CD14-positive monocyte (primary cell): Measurements from ENCODE around the gene MYL4. TPM values are rescaled to one million over a fixed set of nuclear protein-coding genes. Genes with fewer than 3 reads are reported as not detected.
"Not testable (repeated sequence)": the region's sequence is repeated elsewhere in the genome, so short reads cannot be mapped to it uniquely, and the experiment has no call there.

ENCODE experiments used
- DNase-seq, 3 donors: peaks; one replicate each; pipeline ENCODE4 v3.0.0-alpha.2; 2011 to 2022
- H2AFZ ChIP-seq: 2 replicates; pipeline ENCODE4 v1.6.0; 2012; ENCODE audit warnings: mild to moderate bottlenecking, low read depth, low read length, inconsistent platforms; ENCODE audit not compliant: insufficient read depth, poor library complexity, severe bottlenecking
- H3K27ac ChIP-seq, 2 donors: 1 replicate in 1 of 2; 2 replicates in 1 of 2; pipeline ENCODE4 v1.5.1; 2012 to 2013; ENCODE audit warnings: low read length in 2 of 2, control low read depth in 1 of 2, inconsistent platforms in 1 of 2, low read depth in 1 of 2, mild to moderate bottlenecking in 1 of 2
- H3K27me3 ChIP-seq, 2 donors: one replicate each; pipeline versions ENCODE4 v1.6.0 to v1.6.1; 2011 to 2013; ENCODE audit warnings: low read length in 2 of 2; ENCODE audit not compliant: control insufficient read depth in 2 of 2, insufficient read depth in 2 of 2
- H3K36me3 ChIP-seq, 2 donors: replicated peaks in 1 of 2; 1 replicate in 1 of 2; 2 replicates in 1 of 2; pipeline versions ENCODE4 v1.5.1 to v1.6.1; 2012 to 2013; ENCODE audit warnings: low read length in 2 of 2, control low read depth in 1 of 2, inconsistent platforms in 1 of 2, mild to moderate bottlenecking in 1 of 2; ENCODE audit not compliant: insufficient read depth in 2 of 2, control insufficient read depth in 1 of 2
- H3K4me1 ChIP-seq, 2 donors: 1 replicate in 1 of 2; 2 replicates in 1 of 2; pipeline versions ENCODE4 v1.5.1 to v1.6.1; 2012 to 2013; ENCODE audit warnings: low read length in 2 of 2, control low read depth in 1 of 2, inconsistent platforms in 1 of 2, mild to moderate bottlenecking in 1 of 2, moderate library complexity in 1 of 2; ENCODE audit not compliant: insufficient read depth in 2 of 2, control insufficient read depth in 1 of 2
- H3K4me2 ChIP-seq: replicated peaks from 2 replicates; pipeline ENCODE3; 2012; ENCODE audit warnings: low read length, moderate library complexity, mild to moderate bottlenecking; ENCODE audit not compliant: poor library complexity, severe bottlenecking; ENCODE audit errors: extremely low read depth
- H3K4me3 ChIP-seq, 3 experiments: fragments of 200-600 bp in 1 of 3; sonication (generic) in 1 of 3; replicated peaks in 1 of 3; 1 replicate in 2 of 3; 2 replicates in 1 of 3; pipeline ENCODE4 v1.5.1; 2011 to 2013; ENCODE audit warnings: low read length in 3 of 3, mild to moderate bottlenecking in 3 of 3, control low read depth in 2 of 3, low read depth in 2 of 3, inconsistent platforms in 1 of 3, moderate library complexity in 1 of 3
- H3K79me2 ChIP-seq: 2 replicates; pipeline ENCODE4 v1.6.0; 2012; ENCODE audit warnings: mild to moderate bottlenecking, control low read depth, inconsistent platforms, low read length, moderate library complexity; ENCODE audit not compliant: insufficient read depth
- H3K9ac ChIP-seq: 2 replicates; pipeline ENCODE4 v1.6.0; 2017; ENCODE audit warnings: low read length, mild to moderate bottlenecking; ENCODE audit not compliant: insufficient read depth, poor library complexity, severe bottlenecking
- H3K9me3 ChIP-seq, 2 donors: replicated peaks in 1 of 2; 1 replicate in 1 of 2; 2 replicates in 1 of 2; pipeline versions ENCODE4 v1.5.1 to v1.6.1; 2012 to 2013; ENCODE audit warnings: low read length in 2 of 2, control low read depth in 1 of 2; ENCODE audit not compliant: control insufficient read depth in 1 of 2, insufficient read depth in 1 of 2
- H4K20me1 ChIP-seq: 2 replicates; pipeline ENCODE4 v1.6.0; 2012; ENCODE audit warnings: mild to moderate bottlenecking, low read length, control low read depth, moderate library complexity; ENCODE audit not compliant: insufficient read depth
- H3K27ac Mint-ChIP-seq, 7 donors: one replicate each; pipeline ENCODE4 v1.8.0; 2020; ENCODE audit warnings: mild to moderate bottlenecking in 7 of 7, mixed read lengths in 7 of 7, moderate library complexity in 6 of 7, inconsistent platforms in 2 of 7
- H3K27me3 Mint-ChIP-seq, 3 donors: one replicate each; pipeline ENCODE4 v1.8.0; 2021 to 2022; ENCODE audit warnings: low read depth in 3 of 3, mild to moderate bottlenecking in 3 of 3, mixed read lengths in 3 of 3, moderate library complexity in 3 of 3, inconsistent platforms in 1 of 3
- H3K36me3 Mint-ChIP-seq, 2 donors: one replicate each; pipeline ENCODE4 v1.8.0; 2020; ENCODE audit warnings: mixed read lengths in 2 of 2, inconsistent platforms in 1 of 2, mild to moderate bottlenecking in 1 of 2
- H3K4me1 Mint-ChIP-seq: one replicate; pipeline ENCODE4 v1.8.0; 2020; ENCODE audit warnings: mild to moderate bottlenecking, mixed read lengths
- H3K4me3 Mint-ChIP-seq, 2 donors: one replicate each; pipeline ENCODE4 v1.8.0; 2020; ENCODE audit warnings: mild to moderate bottlenecking in 2 of 2, mixed read lengths in 2 of 2, moderate library complexity in 1 of 2
- H3K9me3 Mint-ChIP-seq, 7 donors: one replicate each; pipeline ENCODE4 v1.8.0; 2020 to 2022; ENCODE audit warnings: mixed read lengths in 7 of 7, mild to moderate bottlenecking in 6 of 7, moderate library complexity in 6 of 7, inconsistent platforms in 2 of 7
- WGBS: methylation state at CpG from one replicate; pipeline ENCODE4 v1.1.5; 2013; ENCODE audit warnings: missing lambda C conversion rate; ENCODE audit not compliant: insufficient coverage; 5-methylcytosine and 5-hydroxymethylcytosine counted together
- intact Hi-C, 2 donors: fragments of 100-400 bp; cut with micrococcal nuclease; formaldehyde crosslinking; loops; one replicate each; pipeline versions ENCODE4 v1.15.0 to v1.15.1; 2023
- polyA plus RNA-seq, 3 donors: library from polyadenylated mRNA; depleted of rRNA in 1 of 3; unstranded in 2 of 3; stranded (reverse) in 1 of 3; fragments of 300-500 nt in 2 of 3; fragments of >200 nt in 1 of 3; fragmentation: Illumina TruSeq in 2 of 3; gene quantifications; 1 replicate in 2 of 3; 2 replicates in 1 of 3; pipeline ENCODE4 v1.2.3, GENCODE V29; 2012 to 2021
- TF ChIP-seq, protein P1 (sequence below): fragments of 200-600 bp; IDR thresholded peaks from one replicate; pipeline ENCODE4 v1.8.0; 2022; ENCODE audit warnings: antibody characterized with exemption, mild to moderate bottlenecking

The MYL4 gene
- polyA plus RNA-seq, 3 donors: 0.43 TPM; not detected in 2

- Mint-ChIP-seq H3K4me1 (peaks cover 18% of the 10 kb centered on the region), H3K4me3 (no peak overlapping the region), H3K9me3 (peaks cover 0 to 4% (median 2%) of the 10 kb centered on the region in 7 donors), H3K36me3 (peaks cover 43 to 67% of the 10 kb centered on the region in 2 donors), H3K27me3 (no peaks in the 10 kb centered on the region), H3K27ac (peak overlapping the region in 1 of 7 donors; percentile 18)
- intact Hi-C loops: no loop called here
- no CpG with 5 or more reads among the region's 2 CpGs for WGBS
- peaks cover 5 to 16% of the 10 kb centered on the region in 2 donors for H3K4me1 ChIP-seq
- no peak overlapping the region for H3K4me3 ChIP-seq
- no peak overlapping the region for H3K9ac ChIP-seq
- no peak overlapping the region for H3K4me2 ChIP-seq
- TF ChIP-seq, protein P1, sequence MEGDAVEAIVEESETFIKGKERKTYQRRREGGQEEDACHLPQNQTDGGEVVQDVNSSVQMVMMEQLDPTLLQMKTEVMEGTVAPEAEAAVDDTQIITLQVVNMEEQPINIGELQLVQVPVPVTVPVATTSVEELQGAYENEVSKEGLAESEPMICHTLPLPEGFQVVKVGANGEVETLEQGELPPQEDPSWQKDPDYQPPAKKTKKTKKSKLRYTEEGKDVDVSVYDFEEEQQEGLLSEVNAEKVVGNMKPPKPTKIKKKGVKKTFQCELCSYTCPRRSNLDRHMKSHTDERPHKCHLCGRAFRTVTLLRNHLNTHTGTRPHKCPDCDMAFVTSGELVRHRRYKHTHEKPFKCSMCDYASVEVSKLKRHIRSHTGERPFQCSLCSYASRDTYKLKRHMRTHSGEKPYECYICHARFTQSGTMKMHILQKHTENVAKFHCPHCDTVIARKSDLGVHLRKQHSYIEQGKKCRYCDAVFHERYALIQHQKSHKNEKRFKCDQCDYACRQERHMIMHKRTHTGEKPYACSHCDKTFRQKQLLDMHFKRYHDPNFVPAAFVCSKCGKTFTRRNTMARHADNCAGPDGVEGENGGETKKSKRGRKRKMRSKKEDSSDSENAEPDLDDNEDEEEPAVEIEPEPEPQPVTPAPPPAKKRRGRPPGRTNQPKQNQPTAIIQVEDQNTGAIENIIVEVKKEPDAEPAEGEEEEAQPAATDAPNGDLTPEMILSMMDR: no peak
- H2AFZ ChIP-seq: no peak overlapping the region
- H3K27me3 ChIP-seq: no peaks in the 10 kb centered on the region
- peaks cover 85% of the 10 kb centered on the region for H4K20me1 ChIP-seq
- no peak for DNase-seq
- peak overlapping the region in 1 of 2 donors; percentile 44 for H3K27ac ChIP-seq
- H3K36me3 ChIP-seq: peaks cover 47 to 81% of the 10 kb centered on the region in 2 donors
- H3K79me2 ChIP-seq: peaks cover 91% of the 10 kb centered on the region
- no peaks in the 10 kb centered on the region for H3K9me3 ChIP-seq
Observed at GRCh38 chr17:47172696-47173565, 36.2 kb upstream of the MYL4 start.

- DNase-seq: not testable (repeated sequence)
Observed at GRCh38 chr17:47174823-47175222, 34.3 kb upstream of the MYL4 start.

More at GRCh38 chr17:47174823-47175222, 34.3 kb upstream of the MYL4 start:
- Histone ChIP-seq H3K36me3 (peaks cover 49 to 80% of the 10 kb centered on the region in 2 donors), H3K79me2 (peaks cover 99% of the 10 kb centered on the region), H3K4me1 (peaks cover 5 to 16% of the 10 kb centered on the region in 2 donors), H4K20me1 (peaks cover 98% of the 10 kb centered on the region)
- H3K36me3 Mint-ChIP-seq: peaks cover 34 to 61% of the 10 kb centered on the region in 2 donors
- H2AFZ ChIP-seq, H3K9ac ChIP-seq, H3K4me3 ChIP-seq, H3K4me2 ChIP-seq, H3K27me3 ChIP-seq, H3K9me3 ChIP-seq, H3K27me3 Mint-ChIP-seq, H3K9me3 Mint-ChIP-seq, intact Hi-C loops, H3K27ac ChIP-seq, H3K4me3 Mint-ChIP-seq: not testable (repeated sequence)
- peak overlapping the region in 3 of 7 donors; percentile 9 to 64 (median 46) for H3K27ac Mint-ChIP-seq
- H3K4me1 Mint-ChIP-seq: peaks cover 18% of the 10 kb centered on the region
- WGBS: 96% methylated on average over 8 of the region's 8 CpGs
